Astrocyte of the spinal cord (primary cell): Measurements from ENCODE around the gene FGF6.
"Not testable (repeated sequence)": the region's sequence is repeated elsewhere in the genome, so short reads cannot be mapped to it uniquely, and the experiment has no call there.

Experiments used
- DNase-seq: peaks from one replicate; pipeline ENCODE4 v3.0.0; 2011; ENCODE audit warnings: low read depth, low spot score
- H3K4me3 ChIP-seq: 2 replicates; pipeline ENCODE4 v1.5.1; 2011; ENCODE audit warnings: low read depth, mild to moderate bottlenecking, low read length, moderate library complexity
- in situ Hi-C: cut with HindIII; loops from 2 replicates; pipeline ENCODE4 v1.10.0; 2017; ENCODE audit warnings: low sequenced_read_pairs
- TF ChIP-seq, protein P1 (sequence below): IDR thresholded peaks from 2 replicates; pipeline ENCODE4 v1.5.1; 2012; ENCODE audit warnings: low read depth, mild to moderate bottlenecking, low read length, inconsistent platforms

FGF6 gene

GRCh38 chr12:4412056-4412455 is 33.6 kb downstream of the FGF6 start:
- TF ChIP-seq, protein P1, sequence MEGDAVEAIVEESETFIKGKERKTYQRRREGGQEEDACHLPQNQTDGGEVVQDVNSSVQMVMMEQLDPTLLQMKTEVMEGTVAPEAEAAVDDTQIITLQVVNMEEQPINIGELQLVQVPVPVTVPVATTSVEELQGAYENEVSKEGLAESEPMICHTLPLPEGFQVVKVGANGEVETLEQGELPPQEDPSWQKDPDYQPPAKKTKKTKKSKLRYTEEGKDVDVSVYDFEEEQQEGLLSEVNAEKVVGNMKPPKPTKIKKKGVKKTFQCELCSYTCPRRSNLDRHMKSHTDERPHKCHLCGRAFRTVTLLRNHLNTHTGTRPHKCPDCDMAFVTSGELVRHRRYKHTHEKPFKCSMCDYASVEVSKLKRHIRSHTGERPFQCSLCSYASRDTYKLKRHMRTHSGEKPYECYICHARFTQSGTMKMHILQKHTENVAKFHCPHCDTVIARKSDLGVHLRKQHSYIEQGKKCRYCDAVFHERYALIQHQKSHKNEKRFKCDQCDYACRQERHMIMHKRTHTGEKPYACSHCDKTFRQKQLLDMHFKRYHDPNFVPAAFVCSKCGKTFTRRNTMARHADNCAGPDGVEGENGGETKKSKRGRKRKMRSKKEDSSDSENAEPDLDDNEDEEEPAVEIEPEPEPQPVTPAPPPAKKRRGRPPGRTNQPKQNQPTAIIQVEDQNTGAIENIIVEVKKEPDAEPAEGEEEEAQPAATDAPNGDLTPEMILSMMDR: no peak
- in situ Hi-C loops: no loop called here
- no peak for DNase-seq
- no peak overlapping the region for H3K4me3 ChIP-seq

DNA sequence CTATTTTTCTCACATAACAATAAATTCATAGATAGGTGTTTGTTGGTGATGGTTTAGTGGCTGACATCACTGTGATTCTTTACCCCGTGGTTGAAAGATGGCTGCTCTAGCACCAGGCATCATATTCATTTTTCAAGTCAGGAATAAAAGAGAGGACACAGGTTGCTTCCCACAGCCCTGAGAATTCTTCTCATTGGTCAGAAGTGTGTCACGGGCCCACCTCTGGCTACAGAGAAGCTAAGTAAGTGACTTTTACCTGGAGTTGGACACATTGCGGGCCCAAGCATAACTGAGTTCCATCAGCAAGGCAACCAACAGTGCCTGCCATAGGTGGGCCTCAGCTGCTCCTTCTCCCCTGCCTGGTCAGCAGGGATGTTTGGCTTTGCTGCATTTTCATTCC is 38.5 kb downstream of the FGF6 start:
- no peak overlapping the region for H3K4me3 ChIP-seq
- DNase-seq: no peak
- TF ChIP-seq, protein P1: no peak
- in situ Hi-C loops: no loop called here

DNA sequence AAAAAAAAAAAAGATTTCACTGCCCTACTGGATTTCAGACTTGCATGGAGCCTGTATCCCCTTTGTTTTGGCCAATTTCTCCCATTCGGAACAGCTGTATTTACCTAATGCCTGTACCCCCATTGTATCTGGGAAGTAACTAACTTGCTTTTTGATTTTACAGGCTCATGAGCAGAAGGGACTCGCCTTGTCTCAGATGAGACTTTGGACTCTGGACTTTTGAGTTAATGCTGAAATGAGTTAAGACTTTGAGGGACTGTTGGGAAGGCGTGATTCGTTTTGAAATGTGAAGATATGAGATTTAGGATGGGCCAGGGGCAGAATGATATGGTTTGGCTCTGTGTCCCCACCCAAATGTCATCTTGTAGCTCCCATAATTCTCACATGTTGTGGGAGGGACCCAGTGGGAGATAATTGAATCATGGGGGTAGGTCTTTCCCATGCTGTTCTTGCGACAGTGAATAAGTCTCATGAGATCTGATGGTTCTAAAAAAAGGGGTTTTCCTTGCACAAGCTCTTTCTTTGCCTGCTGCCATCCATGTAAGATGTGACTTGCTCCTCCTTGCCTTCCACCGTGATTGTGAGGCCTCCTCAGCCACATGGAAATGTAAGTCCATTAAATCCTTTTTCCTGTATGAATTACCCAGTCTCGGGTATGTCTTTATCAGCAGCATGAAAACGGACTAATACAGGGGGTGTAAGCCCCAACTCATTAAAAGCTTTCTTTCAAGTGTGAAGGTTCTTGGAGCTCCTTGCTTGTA is 40.6 kb downstream of the FGF6 start:
- DNase-seq, in situ Hi-C loops, H3K4me3 ChIP-seq: not testable (repeated sequence)

- no peak for DNase-seq
- in situ Hi-C loops: no loop called here
- TF ChIP-seq, protein P1: no peak
- no peak overlapping the region for H3K4me3 ChIP-seq
These were observed 42.6 kb downstream of the FGF6 start for GRCh38 chr12:4402996-4403395.

DNA sequence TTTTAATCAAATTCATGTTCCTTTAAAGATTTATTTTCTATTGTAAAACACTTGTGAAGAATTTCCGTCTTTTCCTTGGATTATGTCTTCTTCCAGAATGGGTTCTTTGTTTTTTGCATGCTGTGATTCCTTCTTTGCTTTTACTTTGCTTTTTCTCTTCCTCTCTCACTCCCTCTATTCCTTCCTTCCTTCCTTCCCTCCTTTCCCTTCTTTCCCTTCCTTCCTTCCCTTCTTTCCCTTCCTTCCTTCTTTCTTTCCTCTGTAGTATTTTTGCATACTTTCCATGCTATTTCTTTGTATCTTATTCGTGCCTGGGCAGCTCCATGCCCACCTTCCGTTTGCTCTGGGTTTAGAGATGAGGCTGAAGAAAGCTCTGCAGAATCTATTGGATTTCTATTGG is 44.5 kb downstream of the FGF6 start:
- no peak for DNase-seq
- no peak overlapping the region for H3K4me3 ChIP-seq
- TF ChIP-seq, protein P1: no peak
- in situ Hi-C loops: no loop called here

GRCh38 chr12:4395818-4396217 is 49.8 kb downstream of the FGF6 start:
- TF ChIP-seq, protein P1: no peak
- DNase-seq: no peak
- in situ Hi-C loops: no loop called here
- no peak overlapping the region for H3K4me3 ChIP-seq

DNA sequence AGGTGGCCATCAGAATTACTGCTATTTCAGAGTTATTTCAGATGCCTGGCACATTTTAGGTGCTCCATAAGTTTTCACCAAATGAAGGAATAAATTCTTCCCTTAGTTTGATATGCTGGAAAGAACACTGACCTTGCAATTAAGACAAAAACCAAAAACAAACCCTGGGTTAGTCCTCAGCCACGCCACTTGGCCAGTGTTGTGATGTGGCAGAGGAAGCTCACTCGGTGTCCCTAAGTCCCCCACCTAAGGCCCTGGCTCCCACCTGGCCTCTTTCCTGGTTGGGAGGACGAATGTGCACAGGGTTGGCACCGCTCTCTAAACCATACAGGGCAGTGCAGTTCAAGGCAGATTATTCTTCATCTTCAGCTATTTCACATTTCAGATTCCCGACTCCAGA is 52.4 kb downstream of the FGF6 start:
- DNase-seq: no peak
- in situ Hi-C loops: no loop called here
- no peak overlapping the region for H3K4me3 ChIP-seq
- TF ChIP-seq, protein P1: no peak
